ENCODE measurements around the gene CEP89. TPM values are rescaled to one million over a fixed set of nuclear protein-coding genes. Genes with fewer than 3 reads are reported as not detected.

The CEP89 gene
- total RNA-seq, 1 experiment from 2014 or later = 21.1 TPM

- TF ChIP-seq FOXP1 (CRISPR knock-in tag; IDR thresholded peaks at IDR 0.05; ENCODE audit: borderline replicate concordance) = no peak
- TF ChIP-seq GTF2I (CRISPR knock-in tag; conservative IDR thresholded peaks at IDR 0.05) = no peak
- TF ChIP-seq ATF6 (CRISPR knock-in tag; IDR thresholded peaks at IDR 0.05) = no peak
- TF ChIP-seq KAT7 (CRISPR knock-in tag; IDR thresholded peaks at IDR 0.05; ENCODE audit: borderline replicate concordance) = no peak
Observed at GRCh38 chr19:32862741-32863140, 109.0 kb downstream of the CEP89 start (continued).

GRCh38 chr19:32862173-32862572 lies 109.6 kb downstream of the CEP89 start:
- CTCF ChIA-PET = no interaction called here
- H3K27ac Mint-ChIP-seq = no peak overlapping the region
- no peaks in the 10 kb centered on the region for H3K4me1 Mint-ChIP-seq
- POLR2A ChIA-PET = no interaction called here
- no peaks in the 10 kb centered on the region for H3K9me3 Mint-ChIP-seq
- no peak for ATAC-seq
- H3K4me3 Mint-ChIP-seq = no peak overlapping the region
- H3K36me3 Mint-ChIP-seq = no peaks in the 10 kb centered on the region
- DNase-seq (ENCODE audit: low spot score) = no peak
- no peaks in the 10 kb centered on the region for H3K27me3 Mint-ChIP-seq (ENCODE audit: low read depth)
- TF ChIP-seq ZBTB43 (CRISPR knock-in tag; IDR thresholded peaks at IDR 0.05) = no peak
- no peak for TF ChIP-seq ZNF219 (CRISPR knock-in tag; IDR thresholded peaks at IDR 0.05; ENCODE audit: borderline replicate concordance)
- no peak for TF ChIP-seq FOXP1 (CRISPR knock-in tag; IDR thresholded peaks at IDR 0.05; ENCODE audit: borderline replicate concordance)
- no peak for TF ChIP-seq TEAD4 (CRISPR knock-in tag; IDR thresholded peaks at IDR 0.05)
- no peak for TF ChIP-seq IRF1 (CRISPR knock-in tag; IDR thresholded peaks at IDR 0.05)
- TF ChIP-seq E2F5 (CRISPR knock-in tag; IDR thresholded peaks at IDR 0.05) = no peak
- no peak for TF ChIP-seq RORB (CRISPR knock-in tag; IDR thresholded peaks at IDR 0.05)
- no peak for TF ChIP-seq ZSCAN18 (CRISPR knock-in tag; IDR thresholded peaks at IDR 0.05)
- TF ChIP-seq ATF2 (CRISPR knock-in tag; IDR thresholded peaks at IDR 0.05; ENCODE audit: borderline replicate concordance, low read depth) = no peak
- no peak for TF ChIP-seq ZNF532 (CRISPR knock-in tag; IDR thresholded peaks at IDR 0.05; ENCODE audit: borderline replicate concordance)
- TF ChIP-seq ZNF232 (CRISPR knock-in tag; IDR thresholded peaks at IDR 0.05) = no peak
- TF ChIP-seq JUN (CRISPR knock-in tag; IDR thresholded peaks at IDR 0.05) = no peak
- no peak for TF ChIP-seq ZNF396 (CRISPR knock-in tag; IDR thresholded peaks at IDR 0.05; ENCODE audit: borderline replicate concordance)
- no peak for TF ChIP-seq STAT6 (CRISPR knock-in tag; conservative IDR thresholded peaks at IDR 0.05; ENCODE audit: low read depth)
- no peak for TF ChIP-seq ATF6 (CRISPR knock-in tag; IDR thresholded peaks at IDR 0.05)
- no peak for TF ChIP-seq TCF7 (CRISPR knock-in tag; IDR thresholded peaks at IDR 0.05; ENCODE audit: low read depth)
